Panc1 (cell line): Measurements from ENCODE around the gene SH3PXD2A. TPM values are rescaled to one million over a fixed set of nuclear protein-coding genes. Genes with fewer than 3 reads are reported as not detected.

ENCODE experiments used
- ATAC-seq: fragments of 200-7000 bp; cut with Tn5 transposase; 2 replicates; pipeline ENCODE4 v1.9.1; 2020; ENCODE audit warnings: mild to moderate bottlenecking, moderate library complexity
- BruUV-seq: library from RNA; stranded (reverse); fragments of 400-500 nt; replicated peaks from 2 replicates; lab custom pipeline; 2021; lab: Mats Ljungman, UMichigan
- CTCF ChIA-PET: fragments of 300-600 bp; sonication (Branson Sonifier 250); formaldehyde crosslinking; loops from one replicate; lab custom pipeline; 2022; ENCODE audit warnings: antibody characterized with exemption; lab: Charles Lee
- POLR2A ChIA-PET: fragments of 300-600 bp; sonication (Branson Sonifier 250); formaldehyde crosslinking; loops from one replicate; lab custom pipeline; 2022; ENCODE audit warnings: antibody characterized with exemption; lab: Charles Lee
- DNase-seq: peaks from one replicate; pipeline ENCODE4 v3.0.0-alpha.2; 2010; ENCODE audit warnings: low read depth, low spot score
- H3K27ac ChIP-seq: 2 replicates; pipeline ENCODE4 v1.5.1; 2011; ENCODE audit warnings: mild to moderate bottlenecking, low read length, inconsistent platforms
- H3K27me3 ChIP-seq: fragments of 200-500 bp; sonication (Bioruptor generic); 2 replicates; pipeline ENCODE4 v1.6.0; 2014; ENCODE audit warnings: low read length, inconsistent platforms; ENCODE audit not compliant: control insufficient read depth, insufficient read depth
- H3K36me3 ChIP-seq: fragments of 200-500 bp; sonication (Bioruptor generic); 2 replicates; pipeline ENCODE4 v1.5.1; 2014; ENCODE audit warnings: inconsistent platforms, mild to moderate bottlenecking, low read length, moderate library complexity; ENCODE audit not compliant: control insufficient read depth, insufficient read depth
- H3K4me1 ChIP-seq: 2 replicates; pipeline ENCODE4 v1.5.1; 2011; ENCODE audit warnings: inconsistent platforms, mild to moderate bottlenecking, low read length, moderate library complexity; ENCODE audit not compliant: control insufficient read depth, insufficient read depth
- H3K4me3 ChIP-seq, 2 experiments: 2 replicates each; pipeline ENCODE4 v1.5.1; 2011 to 2012; ENCODE audit warnings: low read depth in 2 of 2, low read length in 2 of 2, mild to moderate bottlenecking in 2 of 2, inconsistent platforms in 1 of 2, moderate library complexity in 1 of 2
- H3K9me3 ChIP-seq: fragments of 200-500 bp; sonication (Bioruptor generic); 2 replicates; pipeline ENCODE4 v1.5.1; 2014; ENCODE audit warnings: low read depth, mild to moderate bottlenecking, inconsistent platforms, low read length, moderate library complexity; ENCODE audit not compliant: control insufficient read depth, insufficient read depth
- CTCF ChIP-seq: fragments of 450-650 bp; IDR thresholded peaks from 2 replicates; pipeline ENCODE4 v1.5.1; 2017; ENCODE audit warnings: mild to moderate bottlenecking
- POLR2AphosphoS5 ChIP-seq: IDR thresholded peaks from 2 replicates; pipeline ENCODE4 v1.6.1; 2012; ENCODE audit warnings: mild to moderate bottlenecking, low read depth, low read length, moderate library complexity
- REST ChIP-seq, 2 experiments: IDR thresholded peaks; 2 replicates each; pipeline ENCODE4 v1.6.1; 2011 to 2012; ENCODE audit warnings: low read depth in 2 of 2, control low read depth in 1 of 2, low read length in 1 of 2, mild to moderate bottlenecking in 1 of 2, moderate library complexity in 1 of 2; ENCODE audit not compliant: insufficient read depth in 1 of 2
- SIN3A ChIP-seq: IDR thresholded peaks from 2 replicates; pipeline ENCODE4 v1.6.1; 2012; ENCODE audit warnings: low read depth, mild to moderate bottlenecking, low read length, moderate library complexity, borderline replicate concordance; ENCODE audit not compliant: insufficient read depth
- TCF7L2 ChIP-seq: IDR thresholded peaks from 2 replicates; pipeline ENCODE4 v1.6.1; 2011; ENCODE audit warnings: mild to moderate bottlenecking, low read depth, low read length, inconsistent platforms
- in situ Hi-C: cut with HindIII; loops from 2 replicates; pipeline ENCODE4 v1.10.0; 2016; ENCODE audit warnings: low sequenced_read_pairs, low pct_unique_long_range_greater_than_20kb
- intact Hi-C: fragments of 100-400 bp; cut with micrococcal nuclease; formaldehyde crosslinking; loops from one replicate; pipeline ENCODE4 v1.10.0; 2022; ENCODE audit not compliant: unreplicated experiment
- total RNA-seq: library from RNA; stranded (reverse); gene quantifications from one replicate; pipeline ENCODE4 v1.2.1, GENCODE V29; 2021; ENCODE audit not compliant: unreplicated experiment

SH3PXD2A gene
- total RNA-seq, 1 experiment from 2014 or later: 5.7 TPM

- in situ Hi-C loops: no loop called here
- no peak for DNase-seq
- Histone ChIP-seq H3K4me1 (peaks cover 37% of the 10 kb centered on the region), H3K36me3 (no peaks in the 10 kb centered on the region), H3K9me3 (no peaks in the 10 kb centered on the region), H3K27me3 (no peaks in the 10 kb centered on the region), H3K27ac (peak overlapping the region; percentile 7), H3K4me3 (peak overlapping the region; percentile 45 to 75)
- CTCF ChIA-PET: interaction anchor here (0.5 to 1.6 kb wide), 3 partner anchors 99 to 141 kb away, joined by 3 to 8 read pairs (median 4); no protein-coding TSS in a partner anchor
- POLR2A ChIA-PET: no interaction called here
- BruUV-seq: no TSS peak
- intact Hi-C loops: loop anchor here (10.0 kb wide), 1 partner anchor 89 kb away; no protein-coding TSS in a partner anchor
- TF ChIP-seq CTCF (no peak), SIN3A (0 out of 2 replicates have a peak, but pooled peaks have one; percentile 10), TCF7L2 (peak; percentile 84), REST (IDR thresholded peaks at IDR 0.05; ENCODE audit: insufficient read depth in 1 of 2, low read depth in 2 of 2, low read length in 1 of 2) (no peak), POLR2AphosphoS5 (no peak)
- ATAC-seq: no peak; the same call in 1 of the 2 replicates
These were observed 1.1 kb downstream of the SH3PXD2A start for GRCh38 chr10:103854265-103854685.

GRCh38 chr10:103853428-103854264, 1.7 kb downstream of the SH3PXD2A start:
- ChIA-PET CTCF (interaction anchor here (1.0 to 1.6 kb wide), 2 partner anchors 98 to 140 kb away, joined by 3 to 8 read pairs; no protein-coding TSS in a partner anchor), POLR2A (interaction anchor here (0.9 to 1.0 kb wide), 2 partner anchors 10 to 158 kb away, joined by 3 to 6 read pairs; no protein-coding TSS in a partner anchor)
- H3K27me3 ChIP-seq: no peaks in the 10 kb centered on the region
- peak overlapping the region; percentile 7 for H3K27ac ChIP-seq
- DNase-seq (no peak), ATAC-seq (no peak)
- H3K9me3 ChIP-seq: no peaks in the 10 kb centered on the region
- H3K36me3 ChIP-seq: no peaks in the 10 kb centered on the region
- intact Hi-C loops: loop anchor here (10.0 kb wide), 1 partner anchor 89 kb away; no protein-coding TSS in a partner anchor
- TF ChIP-seq REST (IDR thresholded peaks at IDR 0.05; ENCODE audit: insufficient read depth in 1 of 2, low read depth in 2 of 2, low read length in 1 of 2) (no peak), TCF7L2 (no peak), CTCF (no peak), SIN3A (no peak), POLR2AphosphoS5 (no peak)
- no TSS peak for BruUV-seq
- peaks cover 41% of the 10 kb centered on the region for H3K4me1 ChIP-seq
- in situ Hi-C loops: no loop called here
- peak overlapping the region; percentile 45 to 75 for H3K4me3 ChIP-seq
